ENCODE data around the gene DNAH10. TPM values are rescaled to one million over a fixed set of nuclear protein-coding genes. Genes with fewer than 3 reads are reported as not detected.

The DNAH10 gene
- total RNA-seq, 1 donor from 2014 or later, result 0.54 TPM

DNA sequence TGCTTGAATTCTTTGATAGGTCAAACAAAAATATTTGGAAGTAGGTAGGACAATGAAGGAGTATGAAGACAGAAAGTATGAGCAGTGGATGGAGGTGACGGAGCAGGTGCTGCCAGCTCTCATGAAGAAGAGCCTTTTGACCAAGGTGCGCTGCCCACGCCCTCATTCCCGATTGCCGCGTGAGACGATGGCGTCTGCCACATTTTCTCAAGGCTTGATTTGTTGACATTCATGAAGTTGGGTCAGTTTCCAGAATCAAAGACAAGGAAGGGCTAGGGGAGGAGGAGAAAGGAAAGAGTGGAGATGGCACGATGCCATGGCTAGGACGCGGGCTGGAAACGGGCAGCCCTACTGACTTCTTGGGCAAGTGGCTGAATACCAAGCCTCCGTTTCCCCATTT, 37.1 kb downstream of the DNAH10 start:
- no peak overlapping the region for H2AFZ ChIP-seq (ENCODE audit: low read depth, low read length)
- DNase-seq (ENCODE audit: low read depth) (no peak), FAIRE-seq (no peak)
- peaks cover 2% of the 10 kb centered on the region for H3K27me3 ChIP-seq (ENCODE audit: insufficient read depth, low read length)
- H3K27me3 Mint-ChIP-seq (ENCODE audit: low read depth, unreplicated experiment), result peaks cover 4% of the 10 kb centered on the region
- no peaks in the 10 kb centered on the region for H3K4me1 ChIP-seq (ENCODE audit: insufficient read depth, low read length)
- H3K4me1 Mint-ChIP-seq (ENCODE audit: low read depth, unreplicated experiment), result no peaks in the 10 kb centered on the region
- no peak overlapping the region for H3K27ac ChIP-seq (ENCODE audit: low read depth, low read length)
- H4K20me1 ChIP-seq (ENCODE audit: insufficient read depth, low read length), result no peaks in the 10 kb centered on the region
- no peak overlapping the region for H3K4me3 Mint-ChIP-seq (ENCODE audit: unreplicated experiment)
- TF ChIP-seq CTCF (IDR thresholded peaks at IDR 0.05; ENCODE audit: insufficient read depth, low read depth, low read length) (no peak), EZH2 (IDR thresholded peaks at IDR 0.05; ENCODE audit: insufficient read depth, low read length) (no peak)
- H3K9ac ChIP-seq (ENCODE audit: low read length), result no peak overlapping the region
- no peak overlapping the region for H3K4me3 ChIP-seq (ENCODE audit: insufficient read depth, low read depth, low read length)
- no peak overlapping the region for H3K27ac Mint-ChIP-seq (ENCODE audit: unreplicated experiment)
- no peaks in the 10 kb centered on the region for H3K79me2 ChIP-seq (ENCODE audit: insufficient read depth, low read length)
- no peaks in the 10 kb centered on the region for H3K36me3 Mint-ChIP-seq (ENCODE audit: low read depth, unreplicated experiment)
- H3K9me3 Mint-ChIP-seq (ENCODE audit: unreplicated experiment), result no peaks in the 10 kb centered on the region
- no peaks in the 10 kb centered on the region for H3K9me3 ChIP-seq (ENCODE audit: insufficient read depth, low read depth, low read length)
- H3K4me2 ChIP-seq (ENCODE audit: low read length), result no peak overlapping the region
- H3K36me3 ChIP-seq (ENCODE audit: insufficient read depth, low read length), result no peaks in the 10 kb centered on the region

- Histone ChIP-seq H3K79me2 (ENCODE audit: insufficient read depth, low read length) (no peaks in the 10 kb centered on the region), H3K9me3 (ENCODE audit: insufficient read depth, low read depth, low read length) (no peaks in the 10 kb centered on the region), H3K36me3 (ENCODE audit: insufficient read depth, low read length) (no peaks in the 10 kb centered on the region), H2AFZ (ENCODE audit: low read depth, low read length) (no peak overlapping the region), H3K9ac (ENCODE audit: low read length) (no peak overlapping the region), H3K4me2 (ENCODE audit: low read length) (no peak overlapping the region), H3K27ac (ENCODE audit: low read depth, low read length) (no peak overlapping the region), H3K4me1 (ENCODE audit: insufficient read depth, low read length) (no peaks in the 10 kb centered on the region), H3K27me3 (ENCODE audit: insufficient read depth, low read length) (peaks cover 2% of the 10 kb centered on the region), H3K4me3 (ENCODE audit: insufficient read depth, low read depth, low read length) (no peak overlapping the region), H4K20me1 (ENCODE audit: insufficient read depth, low read length) (no peaks in the 10 kb centered on the region)
- no peak overlapping the region for H3K4me3 Mint-ChIP-seq (ENCODE audit: unreplicated experiment)
- no peaks in the 10 kb centered on the region for H3K4me1 Mint-ChIP-seq (ENCODE audit: low read depth, unreplicated experiment)
- H3K9me3 Mint-ChIP-seq (ENCODE audit: unreplicated experiment), result peaks cover 3% of the 10 kb centered on the region
- H3K36me3 Mint-ChIP-seq (ENCODE audit: low read depth, unreplicated experiment), result no peaks in the 10 kb centered on the region
- peaks cover 4% of the 10 kb centered on the region for H3K27me3 Mint-ChIP-seq (ENCODE audit: low read depth, unreplicated experiment)
- no peak for FAIRE-seq
- TF ChIP-seq EZH2 (IDR thresholded peaks at IDR 0.05; ENCODE audit: insufficient read depth, low read length) (no peak), CTCF (IDR thresholded peaks at IDR 0.05; ENCODE audit: insufficient read depth, low read depth, low read length) (peak; percentile 52)
- H3K27ac Mint-ChIP-seq (ENCODE audit: unreplicated experiment), result no peak overlapping the region
- peak; percentile 5 for DNase-seq (ENCODE audit: low read depth)
These were observed 39.6 kb downstream of the DNAH10 start for GRCh38 chr12:123801573-123802178.

- H3K9me3 ChIP-seq (ENCODE audit: insufficient read depth, low read depth, low read length), result no peaks in the 10 kb centered on the region
- no peak overlapping the region for H3K27ac ChIP-seq (ENCODE audit: low read depth, low read length)
- no peak for FAIRE-seq
- H3K27me3 ChIP-seq (ENCODE audit: insufficient read depth, low read length), result peaks cover 5% of the 10 kb centered on the region
- Mint-ChIP-seq H3K9me3 (ENCODE audit: unreplicated experiment) (peaks cover 3% of the 10 kb centered on the region), H3K27me3 (ENCODE audit: low read depth, unreplicated experiment) (peaks cover 23% of the 10 kb centered on the region), H3K27ac (ENCODE audit: unreplicated experiment) (no peak overlapping the region), H3K36me3 (ENCODE audit: low read depth, unreplicated experiment) (peaks cover 2% of the 10 kb centered on the region), H3K4me1 (ENCODE audit: low read depth, unreplicated experiment) (peaks cover 1% of the 10 kb centered on the region), H3K4me3 (ENCODE audit: unreplicated experiment) (no peak overlapping the region)
- H3K4me3 ChIP-seq (ENCODE audit: insufficient read depth, low read depth, low read length), result no peak overlapping the region
- no peaks in the 10 kb centered on the region for H3K79me2 ChIP-seq (ENCODE audit: insufficient read depth, low read length)
- no peak overlapping the region for H2AFZ ChIP-seq (ENCODE audit: low read depth, low read length)
- no peak for DNase-seq (ENCODE audit: low read depth)
- no peak overlapping the region for H3K4me2 ChIP-seq (ENCODE audit: low read length)
- no peaks in the 10 kb centered on the region for H3K4me1 ChIP-seq (ENCODE audit: insufficient read depth, low read length)
- H3K36me3 ChIP-seq (ENCODE audit: insufficient read depth, low read length), result no peaks in the 10 kb centered on the region
- H3K9ac ChIP-seq (ENCODE audit: low read length), result no peak overlapping the region
- no peak for TF ChIP-seq CTCF (IDR thresholded peaks at IDR 0.05; ENCODE audit: insufficient read depth, low read depth, low read length)
- no peak for TF ChIP-seq EZH2 (IDR thresholded peaks at IDR 0.05; ENCODE audit: insufficient read depth, low read length)
- H4K20me1 ChIP-seq (ENCODE audit: insufficient read depth, low read length), result no peaks in the 10 kb centered on the region
These were observed 43.1 kb downstream of the DNAH10 start for GRCh38 chr12:123805173-123805572.

All from astrocyte (in vitro differentiated cells and primary cell).